ENCODE data around the gene TRIM10.
"Not testable (repeated sequence)": the region's sequence is repeated elsewhere in the genome, so short reads cannot be mapped to it uniquely, and the experiment has no call there.

The TRIM10 gene

GRCh38 chr6:30130179-30130679 lies 30.8 kb downstream of the TRIM10 start:
- H3K4me3 ChIP-seq (ENCODE audit: low read depth, low read length), result no peak overlapping the region
- H3K4me1 ChIP-seq, result no peaks in the 10 kb centered on the region
- TF ChIP-seq CTCF (IDR thresholded peaks at IDR 0.05; ENCODE audit: low read depth, low read length), result no peak
- no peaks in the 10 kb centered on the region for H3K9me3 ChIP-seq
- H3K36me3 ChIP-seq, result no peaks in the 10 kb centered on the region
- DNase-seq, result no peak
- peaks cover 71% of the 10 kb centered on the region for H3K27me3 ChIP-seq

GRCh38 chr6:30129265-30130178 lies 31.5 kb downstream of the TRIM10 start:
- Histone ChIP-seq H3K9me3 (no peaks in the 10 kb centered on the region), H3K27me3 (peaks cover 68% of the 10 kb centered on the region), H3K4me1 (no peaks in the 10 kb centered on the region), H3K4me3 (ENCODE audit: low read depth, low read length) (no peak overlapping the region), H3K36me3 (no peaks in the 10 kb centered on the region)
- no peak for TF ChIP-seq CTCF (IDR thresholded peaks at IDR 0.05; ENCODE audit: low read depth, low read length)
- no peak for DNase-seq

- no peaks in the 10 kb centered on the region for H3K4me1 ChIP-seq
- H3K4me3 ChIP-seq (ENCODE audit: low read depth, low read length), result no peak overlapping the region
- no peak for DNase-seq
- peaks cover 60% of the 10 kb centered on the region for H3K27me3 ChIP-seq
- H3K9me3 ChIP-seq, result no peaks in the 10 kb centered on the region
- H3K36me3 ChIP-seq, result no peaks in the 10 kb centered on the region
- TF ChIP-seq CTCF (IDR thresholded peaks at IDR 0.05; ENCODE audit: low read depth, low read length), result no peak
Observed at GRCh38 chr6:30127238-30128093, 33.5 kb downstream of the TRIM10 start.

GRCh38 chr6:30122515-30122914 lies 38.5 kb downstream of the TRIM10 start:
- TF ChIP-seq CTCF (IDR thresholded peaks at IDR 0.05; ENCODE audit: low read depth, low read length), result no peak
- no peak overlapping the region for H3K4me3 ChIP-seq (ENCODE audit: low read depth, low read length)
- DNase-seq, result no peak
- no peaks in the 10 kb centered on the region for H3K4me1 ChIP-seq
- H3K9me3 ChIP-seq, result no peaks in the 10 kb centered on the region
- H3K36me3 ChIP-seq, result no peaks in the 10 kb centered on the region
- peaks cover 28% of the 10 kb centered on the region for H3K27me3 ChIP-seq

GRCh38 chr6:30121446-30122366 lies 39.3 kb downstream of the TRIM10 start:
- DNase-seq, result no peak
- H3K27me3 ChIP-seq, result peaks cover 20% of the 10 kb centered on the region
- TF ChIP-seq CTCF (IDR thresholded peaks at IDR 0.05; ENCODE audit: low read depth, low read length), result no peak
- no peaks in the 10 kb centered on the region for H3K4me1 ChIP-seq
- no peak overlapping the region for H3K4me3 ChIP-seq (ENCODE audit: low read depth, low read length)
- H3K9me3 ChIP-seq, result no peaks in the 10 kb centered on the region
- H3K36me3 ChIP-seq, result no peaks in the 10 kb centered on the region

- not testable (repeated sequence) for DNase-seq; H3K36me3 ChIP-seq; H3K4me1 ChIP-seq; H3K4me3 ChIP-seq (ENCODE audit: low read depth, low read length); H3K9me3 ChIP-seq
- peaks cover 11% of the 10 kb centered on the region for H3K27me3 ChIP-seq
Observed at GRCh38 chr6:30118691-30119090, 42.3 kb downstream of the TRIM10 start.

Measured in BE2C (cell line).